Astrocyte of the spinal cord (primary cell): Measurements from ENCODE around the gene OR4D1.

Source experiments
- DNase-seq: peaks from one replicate; pipeline ENCODE4 v3.0.0; 2011; ENCODE audit warnings: low read depth, low spot score
- H3K4me3 ChIP-seq: 2 replicates; pipeline ENCODE4 v1.5.1; 2011; ENCODE audit warnings: low read depth, mild to moderate bottlenecking, low read length, moderate library complexity
- in situ Hi-C: cut with HindIII; loops from 2 replicates; pipeline ENCODE4 v1.10.0; 2017; ENCODE audit warnings: low sequenced_read_pairs
- TF ChIP-seq, protein P1 (sequence below): IDR thresholded peaks from 2 replicates; pipeline ENCODE4 v1.5.1; 2012; ENCODE audit warnings: low read depth, mild to moderate bottlenecking, low read length, inconsistent platforms

OR4D1 gene

GRCh38 chr17:58111676-58112075 is 36.5 kb upstream of the OR4D1 start:
- H3K4me3 ChIP-seq, result no peak overlapping the region
- in situ Hi-C loops, result no loop called here
- no peak for DNase-seq
- TF ChIP-seq, protein P1, sequence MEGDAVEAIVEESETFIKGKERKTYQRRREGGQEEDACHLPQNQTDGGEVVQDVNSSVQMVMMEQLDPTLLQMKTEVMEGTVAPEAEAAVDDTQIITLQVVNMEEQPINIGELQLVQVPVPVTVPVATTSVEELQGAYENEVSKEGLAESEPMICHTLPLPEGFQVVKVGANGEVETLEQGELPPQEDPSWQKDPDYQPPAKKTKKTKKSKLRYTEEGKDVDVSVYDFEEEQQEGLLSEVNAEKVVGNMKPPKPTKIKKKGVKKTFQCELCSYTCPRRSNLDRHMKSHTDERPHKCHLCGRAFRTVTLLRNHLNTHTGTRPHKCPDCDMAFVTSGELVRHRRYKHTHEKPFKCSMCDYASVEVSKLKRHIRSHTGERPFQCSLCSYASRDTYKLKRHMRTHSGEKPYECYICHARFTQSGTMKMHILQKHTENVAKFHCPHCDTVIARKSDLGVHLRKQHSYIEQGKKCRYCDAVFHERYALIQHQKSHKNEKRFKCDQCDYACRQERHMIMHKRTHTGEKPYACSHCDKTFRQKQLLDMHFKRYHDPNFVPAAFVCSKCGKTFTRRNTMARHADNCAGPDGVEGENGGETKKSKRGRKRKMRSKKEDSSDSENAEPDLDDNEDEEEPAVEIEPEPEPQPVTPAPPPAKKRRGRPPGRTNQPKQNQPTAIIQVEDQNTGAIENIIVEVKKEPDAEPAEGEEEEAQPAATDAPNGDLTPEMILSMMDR, result no peak

DNA sequence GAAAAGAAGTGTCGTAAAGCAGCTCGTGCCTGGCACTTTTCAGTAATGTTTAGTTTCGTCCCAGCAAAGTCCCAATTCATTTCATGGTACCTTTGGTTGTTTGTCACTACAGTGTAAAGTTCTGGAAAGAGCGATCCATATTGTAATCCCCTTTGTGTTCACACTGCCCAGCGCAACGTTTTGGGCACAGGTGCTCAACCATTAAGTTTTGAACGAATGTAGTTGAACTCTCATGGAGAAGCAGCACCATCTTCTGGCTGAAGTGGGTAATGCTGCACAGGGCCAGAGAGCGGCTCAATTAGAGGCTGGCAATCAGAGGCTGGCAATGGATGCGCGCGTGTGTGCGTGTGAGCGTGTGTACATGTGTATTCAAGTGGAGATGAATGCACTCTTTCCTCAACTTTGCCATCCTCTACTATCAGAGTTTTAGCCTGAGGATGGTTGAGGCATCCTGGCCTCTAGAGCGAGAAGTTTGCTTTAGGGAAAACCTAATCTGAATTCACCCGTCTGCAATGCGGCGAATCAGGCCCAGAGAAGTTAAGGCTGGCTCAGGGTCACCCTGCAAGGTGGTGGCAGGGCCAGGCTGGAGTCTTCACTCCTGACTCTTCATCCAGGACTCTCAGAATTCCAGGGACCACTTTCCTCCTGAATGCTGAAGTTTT is 35.1 kb upstream of the OR4D1 start:
- TF ChIP-seq, protein P1, result peak; percentile 98
- DNase-seq, result peak; percentile 56
- no peak overlapping the region for H3K4me3 ChIP-seq
- in situ Hi-C loops, result no loop called here

- in situ Hi-C loops, result no loop called here
- no peak overlapping the region for H3K4me3 ChIP-seq
- TF ChIP-seq, protein P1, result no peak
- no peak for DNase-seq
Observed at GRCh38 chr17:58113947-58114346, 34.2 kb upstream of the OR4D1 start.

DNA sequence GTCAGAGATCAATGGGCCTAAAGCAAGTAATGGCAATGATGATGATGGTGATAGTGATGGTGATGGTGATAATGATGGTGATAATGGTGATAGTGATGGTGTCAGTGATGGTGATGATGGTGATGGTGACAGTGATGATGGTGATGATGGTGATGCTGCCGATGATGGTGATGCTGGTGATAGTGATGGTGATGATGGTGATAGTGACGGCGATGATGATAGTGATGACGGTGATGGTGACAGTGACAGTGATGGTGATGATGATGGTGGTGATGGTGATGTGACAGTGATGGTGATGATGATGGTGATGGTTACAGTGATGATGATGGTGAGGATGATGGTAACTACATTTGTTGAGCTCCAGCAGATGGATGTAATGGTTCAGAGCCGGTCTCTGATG is 30.8 kb upstream of the OR4D1 start:
- in situ Hi-C loops, result no loop called here
- H3K4me3 ChIP-seq, result no peak overlapping the region
- TF ChIP-seq, protein P1, result no peak
- no peak for DNase-seq

- in situ Hi-C loops, result no loop called here
- TF ChIP-seq, protein P1, result no peak
- no peak for DNase-seq
- H3K4me3 ChIP-seq, result no peak overlapping the region
Observed at GRCh38 chr17:58119491-58119890, 28.7 kb upstream of the OR4D1 start.

GRCh38 chr17:58120195-58120822 is 27.9 kb upstream of the OR4D1 start:
- no peak overlapping the region for H3K4me3 ChIP-seq
- in situ Hi-C loops, result no loop called here
- TF ChIP-seq, protein P1, result no peak
- DNase-seq, result peak; percentile 68
